Transverse colon (tissue), 4 donors: ENCODE results near the gene SPTBN4. TPM values are rescaled to one million over a fixed set of nuclear protein-coding genes. Genes with fewer than 3 reads are reported as not detected.

Source experiments
- DNase-seq: peaks from one replicate; pipeline ENCODE4 v3.0.0-alpha.2; 2019
- H3K27ac ChIP-seq, 4 donors: fragments of 200-600 bp; sonication (generic); 2 replicates each; pipeline ENCODE4 v1.5.1; 2016 to 2018; ENCODE audit warnings: inconsistent platforms in 4 of 4
- H3K27me3 ChIP-seq: fragments of 200-600 bp; sonication (generic); 2 replicates; pipeline ENCODE4 v1.5.1; 2017; ENCODE audit warnings: inconsistent platforms
- H3K36me3 ChIP-seq, 4 donors: fragments of 200-600 bp; sonication (generic); 2 replicates each; pipeline ENCODE4 v1.5.1; 2017 to 2019; ENCODE audit warnings: inconsistent platforms in 4 of 4
- H3K4me1 ChIP-seq, 4 donors: fragments of 200-600 bp; sonication (generic); 2 replicates each; pipeline ENCODE4 v1.5.1; 2017 to 2020; ENCODE audit warnings: inconsistent platforms in 4 of 4
- H3K4me3 ChIP-seq, 4 donors: fragments of 200-600 bp; sonication (generic); 1 replicate in 1 of 4; 2 replicates in 3 of 4; pipeline versions ENCODE4 v1.5.1 to v1.6.1; 2017 to 2019; ENCODE audit warnings: inconsistent platforms in 4 of 4
- H3K9me3 ChIP-seq, 2 donors: fragments of 200-600 bp; sonication (generic); 2 replicates each; pipeline ENCODE4 v1.5.1; 2017 to 2019; ENCODE audit warnings: inconsistent platforms in 2 of 2
- EP300 ChIP-seq: sonication (generic); formaldehyde crosslinking; IDR thresholded peaks from one replicate; pipeline ENCODE4 v1.6.1; 2017; ENCODE audit warnings: antibody characterized with exemption, low read depth
- POLR2A ChIP-seq: fragments of 450-650 bp; IDR thresholded peaks from one replicate; pipeline ENCODE4 v1.6.1; 2016; ENCODE audit warnings: antibody characterized with exemption, mild to moderate bottlenecking, moderate library complexity
- POLR2AphosphoS5 ChIP-seq, 3 donors: sonication (generic); formaldehyde crosslinking; IDR thresholded peaks; one replicate each; pipeline ENCODE4 v1.6.1; 2016; ENCODE audit warnings: antibody characterized with exemption in 3 of 3
- WGBS, 2 donors: methylation state at CpG; one replicate each; pipeline ENCODE4 v1.1.5; 2018; ENCODE audit warnings: low coverage in 1 of 2; 5-methylcytosine and 5-hydroxymethylcytosine counted together
- in situ Hi-C, 4 donors: fragments of 200-750 bp; cut with MboI; loops; one replicate each; pipeline versions ENCODE4 v1.15.0 to v1.15.1; 2017; ENCODE audit warnings: low sequenced_read_pairs in 3 of 4, low pct_ligation_motif_present in 1 of 4, low pct_unique_long_range_greater_than_20kb in 1 of 4
- intact Hi-C: fragments of 100-400 bp; cut with DNase I; formaldehyde crosslinking; loops from one replicate; pipeline ENCODE4 v1.15.1; 2023; ENCODE audit warnings: low total_unique reads
- total RNA-seq, 4 donors: library from RNA; depleted of rRNA; stranded (reverse); fragments of >200 nt; gene quantifications; one replicate each; pipeline ENCODE4 v1.1.0, GENCODE V29; 2016
- TF ChIP-seq, protein P1 (sequence below), 5 experiments: fragments of 200-600 bp in 3 of 5; fragments of 450-650 bp in 2 of 5; sonication (generic) in 3 of 5; IDR thresholded peaks; 1 replicate in 2 of 5; 2 replicates in 3 of 5; pipeline ENCODE4 v1.5.1; 2016 to 2017; ENCODE audit warnings: antibody characterized with exemption in 5 of 5, inconsistent platforms in 3 of 5, mild to moderate bottlenecking in 2 of 5, moderate library complexity in 1 of 5

The SPTBN4 gene
- total RNA-seq, 4 donors from 2014 or later = under 0.01 to 1.5 (median 0.99) TPM

DNA sequence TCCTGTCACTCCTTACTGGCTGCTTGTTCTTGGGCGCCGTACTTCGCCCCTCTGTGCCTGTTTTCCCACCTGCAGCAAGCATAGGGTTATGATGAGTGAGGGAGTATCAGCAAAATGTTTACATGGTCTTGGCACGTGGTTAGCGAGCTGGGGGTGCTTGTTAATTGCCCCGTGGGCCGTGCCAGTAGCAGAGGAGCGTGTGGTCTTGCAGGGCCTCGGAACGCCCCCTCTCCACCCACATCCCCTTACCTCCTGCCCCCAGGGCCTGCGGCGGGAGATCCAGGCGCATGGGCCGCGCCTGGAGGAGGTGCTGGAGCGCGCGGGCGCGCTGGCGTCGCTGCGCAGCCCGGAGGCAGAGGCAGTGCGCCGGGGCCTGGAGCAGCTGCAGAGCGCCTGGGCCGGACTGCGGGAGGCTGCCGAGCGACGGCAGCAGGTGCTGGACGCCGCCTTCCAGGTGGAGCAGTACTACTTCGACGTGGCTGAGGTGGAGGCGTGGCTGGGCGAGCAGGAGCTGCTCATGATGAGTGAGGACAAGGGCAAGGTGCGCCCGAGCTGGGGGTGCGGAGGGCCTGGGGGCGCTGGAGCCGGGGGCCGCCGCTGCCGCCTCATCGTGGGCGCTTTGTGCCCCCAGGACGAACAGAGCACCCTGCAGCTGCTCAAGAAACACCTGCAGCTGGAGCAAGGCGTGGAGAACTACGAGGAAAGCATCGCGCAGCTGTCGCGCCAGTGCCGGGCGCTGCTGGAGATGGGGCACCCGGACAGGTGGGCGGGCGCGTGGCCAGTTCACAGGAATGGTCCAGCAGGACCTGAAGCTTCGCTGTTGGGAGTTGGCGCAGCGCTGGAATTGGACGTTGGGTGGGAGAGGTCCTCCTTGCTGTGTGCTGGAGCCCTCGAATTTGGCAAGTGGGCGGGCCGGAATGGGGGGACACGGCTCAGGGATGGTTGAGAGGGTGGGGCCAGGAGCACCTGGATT, 87.4 kb downstream of the SPTBN4 start:
- H3K9me3 ChIP-seq = no peaks in the 10 kb centered on the region
- TF ChIP-seq POLR2AphosphoS5 (IDR thresholded peaks at IDR 0.05) = no peak
- no peak for TF ChIP-seq EP300
- TF ChIP-seq, protein P1, sequence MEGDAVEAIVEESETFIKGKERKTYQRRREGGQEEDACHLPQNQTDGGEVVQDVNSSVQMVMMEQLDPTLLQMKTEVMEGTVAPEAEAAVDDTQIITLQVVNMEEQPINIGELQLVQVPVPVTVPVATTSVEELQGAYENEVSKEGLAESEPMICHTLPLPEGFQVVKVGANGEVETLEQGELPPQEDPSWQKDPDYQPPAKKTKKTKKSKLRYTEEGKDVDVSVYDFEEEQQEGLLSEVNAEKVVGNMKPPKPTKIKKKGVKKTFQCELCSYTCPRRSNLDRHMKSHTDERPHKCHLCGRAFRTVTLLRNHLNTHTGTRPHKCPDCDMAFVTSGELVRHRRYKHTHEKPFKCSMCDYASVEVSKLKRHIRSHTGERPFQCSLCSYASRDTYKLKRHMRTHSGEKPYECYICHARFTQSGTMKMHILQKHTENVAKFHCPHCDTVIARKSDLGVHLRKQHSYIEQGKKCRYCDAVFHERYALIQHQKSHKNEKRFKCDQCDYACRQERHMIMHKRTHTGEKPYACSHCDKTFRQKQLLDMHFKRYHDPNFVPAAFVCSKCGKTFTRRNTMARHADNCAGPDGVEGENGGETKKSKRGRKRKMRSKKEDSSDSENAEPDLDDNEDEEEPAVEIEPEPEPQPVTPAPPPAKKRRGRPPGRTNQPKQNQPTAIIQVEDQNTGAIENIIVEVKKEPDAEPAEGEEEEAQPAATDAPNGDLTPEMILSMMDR (IDR thresholded peaks at IDR 0.05) = no peak
- no peak for TF ChIP-seq POLR2A
- WGBS, 2 donors = 30% methylated on average over 36 of the region's 69 CpGs; no CpG with 5 or more reads in 1 of the 2 donors
- no peaks in the 10 kb centered on the region for H3K36me3 ChIP-seq
- H3K4me3 ChIP-seq = no peak overlapping the region
- intact Hi-C loops = no loop called here
- H3K4me1 ChIP-seq = peaks cover 0 to 3% (median 1%) of the 10 kb centered on the region in 4 donors
- in situ Hi-C loops = no loop called here
- DNase-seq = no peak
- H3K27me3 ChIP-seq = peaks cover 57% of the 10 kb centered on the region
- H3K27ac ChIP-seq = no peak overlapping the region

DNA sequence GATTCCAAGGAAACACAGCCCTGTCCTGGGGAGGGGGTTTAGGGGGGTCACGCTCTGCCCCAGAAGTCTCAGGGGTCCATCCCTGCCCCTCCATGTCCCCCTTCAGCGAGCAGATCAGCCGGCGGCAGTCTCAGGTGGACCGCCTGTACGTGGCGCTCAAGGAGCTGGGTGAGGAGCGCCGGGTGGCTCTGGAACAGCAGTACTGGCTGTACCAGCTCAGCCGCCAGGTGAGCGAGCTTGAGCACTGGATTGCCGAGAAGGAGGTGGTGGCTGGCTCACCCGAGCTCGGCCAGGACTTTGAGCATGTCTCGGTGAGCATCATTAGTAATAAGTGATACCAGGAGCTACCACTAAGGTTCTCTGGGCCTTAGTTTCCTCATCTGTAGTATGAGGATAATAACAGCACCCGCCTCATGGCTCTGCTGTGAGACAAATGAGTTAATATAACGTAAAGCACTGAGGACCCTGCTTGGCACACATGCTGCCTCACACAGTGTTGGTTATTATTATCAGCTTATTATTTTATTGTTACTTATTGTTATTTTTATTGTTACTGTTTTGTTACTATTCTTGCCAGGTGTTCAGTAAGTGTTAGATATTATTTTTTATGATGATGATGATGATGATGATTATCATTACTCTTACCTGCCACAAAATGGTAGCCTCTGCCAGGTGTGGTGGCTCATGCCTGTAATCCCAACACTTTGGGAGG, 89.3 kb downstream of the SPTBN4 start:
- Histone ChIP-seq H3K36me3 (no peaks in the 10 kb centered on the region), H3K4me3 (no peak overlapping the region), H3K27ac (no peak overlapping the region), H3K27me3 (peaks cover 44% of the 10 kb centered on the region), H3K9me3 (no peaks in the 10 kb centered on the region), H3K4me1 (no peaks in the 10 kb centered on the region)
- WGBS, 2 donors = 71 to 77% methylated on average over 4 to 17 of the region's 17 CpGs
- no peak for DNase-seq
- intact Hi-C loops = no loop called here
- TF ChIP-seq, protein P1 (IDR thresholded peaks at IDR 0.05) = no peak
- in situ Hi-C loops = no loop called here

DNA sequence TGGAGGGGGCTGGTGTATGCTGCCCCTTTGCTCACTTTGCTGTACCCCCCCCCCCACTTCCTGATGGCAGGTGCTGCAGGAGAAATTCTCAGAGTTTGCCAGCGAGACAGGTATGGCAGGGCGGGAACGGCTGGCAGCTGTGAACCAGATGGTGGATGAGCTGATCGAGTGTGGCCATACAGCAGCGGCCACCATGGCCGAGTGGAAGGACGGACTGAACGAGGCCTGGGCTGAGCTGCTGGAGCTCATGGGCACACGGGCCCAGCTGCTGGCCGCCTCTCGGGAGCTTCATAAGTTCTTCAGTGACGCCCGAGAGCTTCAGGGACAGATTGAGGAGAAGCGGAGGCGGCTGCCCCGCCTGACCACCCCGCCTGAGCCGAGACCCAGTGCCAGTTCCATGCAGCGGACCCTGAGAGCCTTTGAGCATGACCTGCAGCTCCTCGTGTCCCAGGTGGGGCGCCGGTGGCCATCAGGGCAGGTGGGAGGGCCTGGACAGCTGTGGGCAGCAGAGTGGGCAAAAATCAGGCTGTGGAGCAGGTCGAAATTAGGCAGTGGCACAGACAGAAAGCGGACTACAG, 90.2 kb downstream of the SPTBN4 start:
- Histone ChIP-seq H3K9me3 (no peaks in the 10 kb centered on the region), H3K27ac (no peak overlapping the region), H3K36me3 (no peaks in the 10 kb centered on the region), H3K4me3 (no peak overlapping the region), H3K4me1 (no peaks in the 10 kb centered on the region), H3K27me3 (peaks cover 38% of the 10 kb centered on the region)
- WGBS, 2 donors = 83% methylated on average over 24 of the region's 24 CpGs; no CpG with 5 or more reads in 1 of the 2 donors
- intact Hi-C loops (no loop called here), in situ Hi-C loops (no loop called here)
- TF ChIP-seq, protein P1 (IDR thresholded peaks at IDR 0.05) = no peak
- no peak for DNase-seq

DNA sequence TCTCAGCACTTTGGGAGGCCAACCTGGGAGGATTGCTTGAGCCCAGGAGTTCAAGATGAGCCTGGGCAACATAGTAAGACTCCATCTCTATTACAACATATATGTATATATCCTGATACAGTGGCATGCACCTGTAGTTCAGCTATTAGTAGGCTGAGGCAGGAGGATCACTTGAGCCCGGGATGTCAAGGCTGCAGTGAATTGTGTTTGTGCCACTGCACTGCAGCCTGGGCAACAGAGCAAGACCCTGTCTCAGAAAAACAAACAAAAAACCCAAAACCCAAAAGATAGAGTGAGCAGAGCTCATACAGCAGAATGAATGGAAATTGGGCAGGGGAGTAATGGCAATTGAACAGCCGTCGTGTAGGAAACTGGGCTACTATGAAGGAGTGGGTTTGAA, 92.6 kb downstream of the SPTBN4 start:
- WGBS, 2 donors = 83 to 88% methylated on average over 3 of the region's 3 CpGs
- Histone ChIP-seq H3K36me3 (no peaks in the 10 kb centered on the region), H3K4me1 (no peaks in the 10 kb centered on the region), H3K27ac (no peak overlapping the region), H3K4me3 (no peak overlapping the region), H3K9me3 (no peaks in the 10 kb centered on the region), H3K27me3 (peaks cover 24% of the 10 kb centered on the region)
- TF ChIP-seq POLR2AphosphoS5 (IDR thresholded peaks at IDR 0.05) = no peak
- no peak for TF ChIP-seq EP300
- intact Hi-C loops (no loop called here), in situ Hi-C loops (no loop called here)
- DNase-seq = no peak
